Skin of body (tissue), 2 donors: ENCODE data around the gene TMEM63C. TPM values are rescaled to one million over a fixed set of nuclear protein-coding genes. Genes with fewer than 3 reads are reported as not detected.

Experiments used
- small RNA-seq: library from RNA; depleted of rRNA; stranded (forward); fragments of <200 nt; gene quantifications from one replicate; pipeline ENCODE3, GENCODE V24; 2014; ENCODE audit warnings: low replicate concordance
- total RNA-seq: library from RNA; depleted of rRNA; stranded (reverse); fragments of >200 nt; gene quantifications from one replicate; pipeline ENCODE4 v1.2.3, GENCODE V29; 2014

The TMEM63C gene
- total RNA-seq, 1 donor from 2014 or later, result 0.89 TPM

Small RNA genes lying within 50 kb of the gene (small RNA-seq; reads per million reads assigned to genes)
- gene MIR1260A (not detected), gene RF00421 (not detected)

Other genes starting within 250 kb of the TMEM63C start
- gene IRF2BPL, start 153.1 kb upstream of the TMEM63C start, total RNA-seq, result 26.7 TPM
- gene CIPC, start 83.5 kb upstream of the TMEM63C start, total RNA-seq, result 18.1 TPM
- under 0.01 TPM for gene ZDHHC22, start 40.0 kb upstream of the TMEM63C start, total RNA-seq
- gene NGB, start 89.4 kb downstream of the TMEM63C start, total RNA-seq, result not detected
- 17.1 TPM for gene POMT2, start 139.1 kb downstream of the TMEM63C start, total RNA-seq
- 10.9 TPM for gene GSTZ1, start 139.2 kb downstream of the TMEM63C start, total RNA-seq
- gene TMED8, start 195.3 kb downstream of the TMEM63C start, total RNA-seq, result 8.0 TPM
- gene SAMD15, start 195.6 kb downstream of the TMEM63C start, total RNA-seq, result 0.79 TPM
- 0.10 TPM for gene NOXRED1, start 241.7 kb downstream of the TMEM63C start, total RNA-seq